GM21526 (cell line): Measurements from ENCODE around the gene LEKR1.
"Not testable (repeated sequence)": the region's sequence is repeated elsewhere in the genome, so short reads cannot be mapped to it uniquely, and the experiment has no call there.

ENCODE experiments used
- ATAC-seq: cut with Tn5 transposase; IDR thresholded peaks from one replicate; pipeline ENCODE4 v1.9.1; 2021; ENCODE audit warnings: moderate library complexity; ENCODE audit not compliant: unreplicated experiment, low FRiP score

Gene LEKR1

DNA sequence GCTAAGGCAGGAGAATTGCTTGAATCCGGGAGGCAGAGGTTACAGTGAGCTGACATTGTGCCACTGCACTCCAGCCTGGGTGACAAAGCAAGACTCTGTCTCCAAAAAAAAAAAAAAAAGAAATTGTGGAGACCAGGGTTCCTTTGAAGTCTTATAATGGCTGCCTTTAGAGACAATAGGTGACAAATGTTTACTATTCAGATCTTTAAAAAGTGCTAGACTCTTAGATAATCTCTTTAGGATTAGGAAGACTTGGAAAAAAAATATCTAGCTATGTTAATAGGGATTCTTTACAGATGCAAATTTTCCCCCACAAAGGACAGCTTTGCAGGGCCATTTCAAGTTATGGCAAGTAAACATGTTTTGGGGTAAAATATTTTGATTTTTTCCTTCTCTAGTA is 71.7 kb downstream of the LEKR1 start:
- not testable (repeated sequence) for ATAC-seq

- ATAC-seq = no peak
These were observed 72.2 kb downstream of the LEKR1 start for GRCh38 chr3:156898296-156898880.

GRCh38 chr3:156899951-156900350 is 73.8 kb downstream of the LEKR1 start:
- no peak for ATAC-seq

- ATAC-seq = no peak
These were observed 76.8 kb downstream of the LEKR1 start for GRCh38 chr3:156902916-156903315.

DNA sequence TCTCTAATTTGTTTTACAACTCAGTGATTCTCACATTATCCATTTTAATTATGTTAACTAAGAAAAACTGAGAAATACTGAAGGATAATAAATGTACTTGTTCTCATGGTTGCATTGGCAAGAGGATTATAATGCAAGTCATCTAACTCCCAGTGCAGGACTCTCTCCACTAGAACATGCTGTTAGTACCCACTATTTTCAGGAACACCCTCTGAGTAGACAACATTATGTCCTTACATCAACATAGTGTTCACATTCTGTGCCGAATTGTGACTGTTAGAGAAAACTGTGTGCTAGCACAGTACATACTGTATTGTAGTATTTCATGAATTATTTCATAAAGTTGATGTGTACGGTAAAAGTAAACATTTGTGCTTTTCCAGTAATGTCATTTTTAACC is 80.1 kb downstream of the LEKR1 start:
- ATAC-seq = no peak

- no peak for ATAC-seq
These were observed 82.2 kb downstream of the LEKR1 start for GRCh38 chr3:156908398-156908797.

DNA sequence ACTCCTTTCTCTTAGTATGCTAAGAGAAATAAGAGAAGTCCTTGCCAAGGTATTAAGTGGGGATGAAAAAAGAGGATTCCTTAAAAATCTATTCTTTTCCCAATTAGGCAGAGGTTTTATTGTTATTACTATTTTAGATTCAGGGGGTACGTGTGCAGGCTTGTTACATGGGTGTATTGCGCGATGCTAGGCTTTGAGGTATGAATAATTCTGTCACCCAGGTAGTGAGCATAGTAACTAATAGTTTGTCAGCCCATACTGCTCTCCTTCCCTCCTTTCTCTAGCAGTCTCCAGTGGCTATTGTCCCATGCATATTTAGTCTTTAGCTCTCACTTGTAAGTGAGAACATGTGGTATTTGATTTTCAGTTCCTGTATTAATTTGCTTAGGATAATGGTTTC is 83.9 kb downstream of the LEKR1 start:
- ATAC-seq = no peak

- ATAC-seq = not testable (repeated sequence)
These were observed 84.7 kb downstream of the LEKR1 start for GRCh38 chr3:156910831-156911230.

DNA sequence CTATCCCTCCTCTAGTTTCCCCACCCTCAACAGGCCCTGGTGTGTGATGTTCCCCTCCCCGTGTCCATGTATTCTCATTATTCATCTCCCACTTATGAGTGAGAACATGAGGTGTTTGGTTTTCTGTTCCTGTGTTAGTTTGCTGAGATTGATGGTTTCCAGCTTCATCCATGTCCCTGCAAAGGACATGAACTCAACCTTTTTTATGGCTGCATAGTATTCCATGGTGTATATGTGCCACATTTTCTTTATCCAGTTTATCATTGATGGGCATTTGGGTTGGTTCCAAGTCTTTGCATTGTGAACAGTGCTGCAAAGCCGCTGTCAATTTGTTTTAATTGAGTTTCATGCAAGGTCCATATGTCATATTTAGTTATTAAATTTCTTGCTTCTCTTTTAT is 88.1 kb downstream of the LEKR1 start:
- ATAC-seq = not testable (repeated sequence)

- ATAC-seq = no peak
These were observed 89.2 kb downstream of the LEKR1 start for GRCh38 chr3:156915372-156915771.

DNA sequence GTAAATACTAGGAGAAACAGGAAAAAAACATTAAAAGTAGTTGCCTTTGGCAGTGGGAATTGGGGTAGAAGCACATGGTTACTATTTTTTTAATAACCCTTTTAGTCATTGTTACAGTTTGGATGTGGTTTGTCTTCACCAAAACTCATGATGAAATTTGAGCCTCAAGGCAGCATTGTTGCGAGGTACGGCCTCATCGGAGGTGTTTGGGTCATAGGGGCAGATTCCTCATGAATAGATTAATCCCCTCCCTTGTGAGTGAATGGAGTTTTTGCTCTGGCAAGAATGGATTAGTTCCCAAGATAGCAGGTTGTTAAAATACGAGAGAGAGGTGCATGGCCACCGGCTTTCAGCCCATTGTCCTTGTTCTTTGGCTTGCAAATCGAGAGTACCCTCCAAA is 92.6 kb downstream of the LEKR1 start:
- no peak for ATAC-seq

DNA sequence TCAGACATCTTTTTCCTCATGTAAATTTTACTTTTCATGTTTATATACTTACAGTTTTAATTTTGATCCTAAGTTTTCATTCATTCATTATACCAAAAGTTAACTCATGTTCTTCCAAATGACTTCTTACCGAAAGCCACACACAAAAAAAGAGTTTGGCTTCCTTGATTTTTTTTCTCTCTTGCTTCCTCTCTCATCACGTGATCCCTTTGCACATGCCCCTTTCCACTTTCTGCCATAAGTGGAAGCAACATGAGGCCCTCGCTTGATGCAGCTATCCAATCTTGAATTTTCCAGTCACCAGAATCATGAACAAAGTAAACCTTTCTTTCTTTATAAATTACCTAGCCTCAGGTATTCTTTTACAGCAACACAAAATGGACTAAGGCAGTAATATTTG is 93.7 kb downstream of the LEKR1 start:
- ATAC-seq = no peak

DNA sequence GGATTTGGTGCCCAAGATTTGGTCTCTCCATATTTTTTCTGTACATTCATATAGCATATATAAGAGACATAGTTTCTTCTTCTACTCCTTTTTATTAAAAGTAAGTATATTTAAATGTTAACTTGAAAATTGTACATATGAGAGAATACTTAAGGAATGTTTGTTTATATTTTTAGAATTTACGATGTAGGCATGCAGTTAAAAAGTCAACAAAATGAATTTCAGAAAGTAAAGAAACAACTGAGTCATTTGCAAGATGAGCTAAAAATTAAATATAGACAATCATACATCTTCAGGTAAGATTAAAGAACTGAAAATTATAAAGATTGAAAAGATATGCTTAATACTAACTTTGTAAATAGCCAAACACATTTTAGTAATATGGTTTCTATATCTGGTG is 94.2 kb downstream of the LEKR1 start:
- no peak for ATAC-seq

- no peak for ATAC-seq
These were observed 97.2 kb downstream of the LEKR1 start for GRCh38 chr3:156923349-156923748.

GRCh38 chr3:156938724-156939123 is 112.6 kb downstream of the LEKR1 start:
- ATAC-seq = no peak

DNA sequence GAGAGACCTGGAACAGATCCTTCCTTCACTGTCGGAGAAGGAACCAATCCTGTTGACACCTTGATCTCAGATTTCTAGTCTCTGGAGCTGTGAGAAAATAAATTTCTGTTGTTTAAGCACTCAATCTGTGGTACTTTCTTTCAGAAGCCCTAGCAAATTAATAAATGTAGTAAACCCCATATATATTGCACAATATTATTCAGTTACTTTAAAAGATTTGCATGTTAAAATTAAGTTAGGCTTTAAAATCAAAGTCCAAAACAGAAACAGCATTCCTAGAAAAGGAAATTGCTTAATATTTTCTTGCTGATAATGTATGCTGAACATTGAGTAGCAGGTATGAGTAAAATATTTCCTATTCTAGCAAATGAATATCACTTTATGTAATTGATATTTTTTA is 113.2 kb downstream of the LEKR1 start:
- ATAC-seq = no peak

- no peak for ATAC-seq
These were observed 115.2 kb downstream of the LEKR1 start for GRCh38 chr3:156941311-156941710.

- no peak for ATAC-seq
These were observed 122.5 kb downstream of the LEKR1 start for GRCh38 chr3:156948402-156949210.

DNA sequence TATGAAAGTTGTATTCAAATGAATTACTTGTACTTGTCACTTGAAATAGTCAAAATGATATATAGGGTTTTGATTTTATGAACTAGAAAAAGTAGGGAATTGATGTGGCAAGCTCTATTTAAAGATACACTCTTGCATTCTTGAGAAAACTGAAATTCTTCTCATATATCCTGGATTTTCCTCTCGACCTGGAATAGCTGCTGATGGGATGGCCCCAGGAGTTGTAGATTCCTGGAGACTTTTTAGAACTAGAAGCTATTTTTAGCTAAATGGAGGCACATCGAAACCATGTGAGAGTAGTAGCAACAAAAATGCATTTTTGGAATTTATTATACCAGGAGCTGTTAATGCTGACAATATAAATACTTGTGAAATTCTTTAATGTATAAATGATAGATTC is 125.9 kb downstream of the LEKR1 start:
- no peak for ATAC-seq

DNA sequence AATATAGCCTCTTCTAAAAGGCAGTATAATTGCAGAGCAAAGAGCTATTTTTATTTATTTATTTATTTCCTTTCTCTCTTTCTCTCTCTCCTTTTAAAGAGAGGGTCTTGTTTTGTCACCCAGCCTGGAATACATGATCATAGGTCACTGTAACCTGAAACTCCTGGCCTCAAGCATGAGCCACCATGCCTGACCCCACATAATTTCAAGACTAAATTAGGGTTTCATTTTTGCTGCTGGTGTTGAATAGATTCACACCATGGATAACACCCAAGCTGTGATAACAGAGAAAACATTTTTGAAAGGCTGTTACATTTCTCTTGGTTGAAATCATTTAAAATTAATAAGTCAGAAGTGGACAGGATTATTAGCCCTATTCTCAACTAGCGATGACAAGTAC is 131.6 kb downstream of the LEKR1 start:
- ATAC-seq = no peak

DNA sequence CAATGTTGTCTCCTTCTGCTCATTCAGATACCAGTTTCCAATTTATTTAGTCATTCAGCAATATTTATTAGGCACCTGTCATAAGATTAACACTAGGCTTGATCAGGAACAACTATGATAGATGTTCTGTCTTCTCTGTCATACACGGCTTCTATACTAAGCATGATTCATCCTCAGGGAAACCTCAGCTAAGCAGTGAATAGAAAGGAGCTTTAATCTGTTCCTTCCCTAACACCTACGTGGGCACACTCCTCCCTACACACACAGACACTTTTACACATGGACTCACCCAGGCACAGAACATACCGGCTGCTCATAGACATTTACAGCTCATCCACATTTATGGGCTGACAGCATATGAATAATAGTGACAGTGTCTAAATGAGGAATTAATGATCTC is 136.9 kb downstream of the LEKR1 start:
- ATAC-seq = no peak

DNA sequence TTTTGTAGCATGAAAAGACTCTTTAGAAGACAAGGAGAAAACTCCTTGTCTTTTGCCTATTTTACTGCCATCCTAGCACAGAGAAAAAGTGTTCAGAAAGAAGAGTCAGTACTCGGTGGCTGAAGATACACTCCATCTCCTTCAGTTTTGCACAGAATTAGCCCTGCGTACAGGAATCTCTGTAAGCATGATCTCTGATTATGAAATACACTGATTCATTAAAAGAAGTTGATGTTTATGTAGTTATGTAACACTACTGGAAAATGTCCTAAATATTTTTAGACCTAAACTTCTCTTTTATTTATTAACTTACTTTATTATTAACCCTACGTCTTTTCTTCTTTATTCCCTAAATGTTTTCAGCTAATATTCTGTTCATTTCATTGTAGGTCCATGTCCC is 138.4 kb downstream of the LEKR1 start:
- ATAC-seq = no peak
